Endothelial cell of umbilical vein (primary cell): Measurements from ENCODE around the gene SGCE. TPM values are rescaled to one million over a fixed set of nuclear protein-coding genes. Genes with fewer than 3 reads are reported as not detected.

Source experiments
- BruUV-seq: library from RNA; stranded (reverse); fragments of 400-500 nt; replicated peaks from 2 replicates; lab custom pipeline; 2021; lab: Mats Ljungman, UMichigan
- CTCF ChIA-PET: fragments of 300-600, 350-600 bp; sonication (Branson Sonifier 250); formaldehyde crosslinking; loops from one replicate; lab custom pipeline; 2021; ENCODE audit warnings: antibody characterized with exemption, inconsistent platforms; lab: Charles Lee
- POLR2A ChIA-PET: fragments of 300-600, 350-600 bp; sonication (Branson Sonifier 250); formaldehyde crosslinking; loops from one replicate; lab custom pipeline; 2021; ENCODE audit warnings: antibody characterized with exemption, inconsistent platforms; lab: Charles Lee
- DNase-seq: peaks from one replicate; pipeline ENCODE4 v3.0.0-alpha.2; 2011; ENCODE audit warnings: low read depth, low spot score
- FAIRE-seq: peaks from 2 replicates; lab custom pipeline; 2011; peaks lifted over from hg19 to GRCh38; lab: Jason Lieb, UNC
- H2AFZ ChIP-seq: 2 replicates; pipeline ENCODE4 v1.6.0; 2012; ENCODE audit warnings: low read depth, low read length, control low read depth, inconsistent platforms
- H3K27ac ChIP-seq: 2 replicates; pipeline ENCODE4 v1.5.1; 2011; ENCODE audit warnings: low read depth, mild to moderate bottlenecking, control low read depth, low read length, moderate library complexity; ENCODE audit not compliant: insufficient read depth
- H3K27me3 ChIP-seq, 2 experiments: 2 replicates each; pipeline versions ENCODE4 v1.6.0 to v1.6.1; 2011; ENCODE audit warnings: low read length in 2 of 2, mixed read lengths in 1 of 2; ENCODE audit not compliant: control insufficient read depth in 2 of 2, insufficient read depth in 2 of 2
- H3K36me3 ChIP-seq, 2 experiments: 2 replicates in 1 of 2; 3 replicates in 1 of 2; pipeline ENCODE4 v1.5.1; 2011; ENCODE audit warnings: low read length in 2 of 2, mild to moderate bottlenecking in 1 of 2, moderate library complexity in 1 of 2; ENCODE audit not compliant: control insufficient read depth in 2 of 2, insufficient read depth in 2 of 2; ENCODE audit errors: extremely low read depth in 1 of 2
- H3K4me1 ChIP-seq: 3 replicates; pipeline ENCODE4 v1.5.1; 2011; ENCODE audit warnings: mild to moderate bottlenecking, low read length; ENCODE audit not compliant: control insufficient read depth, insufficient read depth; ENCODE audit errors: extremely low read depth
- H3K4me2 ChIP-seq: 2 replicates; pipeline ENCODE4 v1.6.1; 2011; ENCODE audit warnings: low read length, control low read depth, mixed read lengths; ENCODE audit not compliant: insufficient read depth
- H3K4me3 ChIP-seq, 3 experiments: fragments of 200-600 bp in 1 of 3; sonication (generic), shearing (Covaris generic) in 1 of 3; replicated peaks in 1 of 3; 2 replicates each; pipeline ENCODE4 v1.5.1; 2011 to 2016; ENCODE audit warnings: control low read depth in 3 of 3, low read length in 3 of 3, mild to moderate bottlenecking in 2 of 3, inconsistent platforms in 1 of 3, low read depth in 1 of 3, moderate library complexity in 1 of 3; ENCODE audit not compliant: insufficient read depth in 1 of 3
- H3K79me2 ChIP-seq: 2 replicates; pipeline ENCODE4 v1.6.0; 2012; ENCODE audit warnings: low read length, inconsistent platforms; ENCODE audit not compliant: control insufficient read depth, insufficient read depth
- H3K9ac ChIP-seq: replicated peaks from 2 replicates; pipeline ENCODE3; 2011; ENCODE audit warnings: low read length, control low read depth; ENCODE audit not compliant: insufficient read depth; ENCODE audit errors: extremely low read depth
- H3K9me1 ChIP-seq: replicated peaks from 3 replicates; pipeline ENCODE4 v1.6.0; 2011; ENCODE audit warnings: mild to moderate bottlenecking, low read length; ENCODE audit not compliant: control insufficient read depth, insufficient read depth; ENCODE audit errors: extremely low read depth
- H3K9me3 ChIP-seq: replicated peaks from 2 replicates; pipeline ENCODE4 v1.5.1; 2012; ENCODE audit warnings: low read length, inconsistent platforms; ENCODE audit not compliant: control insufficient read depth, insufficient read depth
- H4K20me1 ChIP-seq: replicated peaks from 2 replicates; pipeline ENCODE3; 2011; ENCODE audit warnings: mild to moderate bottlenecking, low read length; ENCODE audit not compliant: control insufficient read depth, insufficient read depth; ENCODE audit errors: extremely low read depth
- EZH2 ChIP-seq: IDR thresholded peaks from 2 replicates; pipeline ENCODE4 v1.6.1; 2012; ENCODE audit warnings: borderline replicate concordance, low read depth, mild to moderate bottlenecking, moderate library complexity, low read length, inconsistent platforms; ENCODE audit not compliant: severe bottlenecking
- FOS ChIP-seq: IDR thresholded peaks from 2 replicates; pipeline ENCODE4 v1.6.1; 2011; ENCODE audit warnings: mild to moderate bottlenecking, low read length, moderate library complexity, borderline replicate concordance; ENCODE audit not compliant: insufficient read depth
- GATA2 ChIP-seq: IDR thresholded peaks from 2 replicates; pipeline ENCODE4 v1.7.0; 2011; ENCODE audit warnings: low read depth, mild to moderate bottlenecking, moderate library complexity, mixed read lengths, low read length; ENCODE audit not compliant: insufficient read length, insufficient read depth
- JUN ChIP-seq: IDR thresholded peaks from 2 replicates; pipeline ENCODE4 v1.6.1; 2011; ENCODE audit warnings: borderline replicate concordance, low read depth; ENCODE audit not compliant: insufficient read length, insufficient read depth
- MYC ChIP-seq: IDR thresholded peaks from one replicate; pipeline ENCODE4 v1.6.1; 2011; ENCODE audit warnings: mild to moderate bottlenecking, low read depth, low read length
- POLR2A ChIP-seq: IDR thresholded peaks from 2 replicates; pipeline ENCODE4 v1.6.1; 2012; ENCODE audit warnings: low read depth, mild to moderate bottlenecking, control low read depth, low read length
- POLR2AphosphoS5 ChIP-seq: IDR thresholded peaks from 2 replicates; pipeline ENCODE4 v1.6.1; 2012; ENCODE audit warnings: low read depth, mild to moderate bottlenecking, control low read depth, low read length, moderate library complexity; ENCODE audit not compliant: insufficient read depth
- dilution Hi-C: fragments of 300-500 bp; cut with MboI; formaldehyde crosslinking; loops from one replicate; pipeline ENCODE4 v1.15.0; 2019; ENCODE audit warnings: low sequenced_read_pairs; ENCODE audit not compliant: extremely low pct_ligation_motif_present
- intact Hi-C: fragments of 100-400 bp; cut with micrococcal nuclease; formaldehyde crosslinking; loops from one replicate; pipeline ENCODE4 v1.10.0; 2022
- polyA plus RNA-seq, 4 experiments: library from polyadenylated mRNA; depleted of rRNA in 3 of 4; stranded (reverse) in 3 of 4; unstranded in 1 of 4; fragments of >200 nt; gene quantifications; 2 replicates each; pipeline versions ENCODE4 v1.2.1 to v1.2.3, GENCODE V29; 2011 to 2012; ENCODE audit warnings: missing spikeins in 1 of 4
- total RNA-seq: library from RNA; stranded (reverse); gene quantifications from 2 replicates; pipeline ENCODE4 v1.2.3, GENCODE V29; 2021
- TF ChIP-seq, protein P1 (sequence below): IDR thresholded peaks from 2 replicates; pipeline ENCODE4 v1.6.1; 2011; ENCODE audit not compliant: insufficient read depth, insufficient read length
- TF ChIP-seq, protein P2 (sequence below), 2 donors: IDR thresholded peaks; 1 replicate in 1 of 2; 2 replicates in 1 of 2; pipeline ENCODE4 v1.5.1; 2011; ENCODE audit warnings: low read length in 2 of 2, mild to moderate bottlenecking in 2 of 2, moderate library complexity in 2 of 2, control low read depth in 1 of 2, inconsistent platforms in 1 of 2, low read depth in 1 of 2; ENCODE audit not compliant: insufficient read depth in 1 of 2; ENCODE audit errors: extremely low read depth in 1 of 2

The SGCE gene
- total and polyA plus RNA-seq, 2 donors (not counting 3 experiments of a cell fraction or from before 2014, with no cell fraction given), result 46.8 to 53.3 TPM

DNA sequence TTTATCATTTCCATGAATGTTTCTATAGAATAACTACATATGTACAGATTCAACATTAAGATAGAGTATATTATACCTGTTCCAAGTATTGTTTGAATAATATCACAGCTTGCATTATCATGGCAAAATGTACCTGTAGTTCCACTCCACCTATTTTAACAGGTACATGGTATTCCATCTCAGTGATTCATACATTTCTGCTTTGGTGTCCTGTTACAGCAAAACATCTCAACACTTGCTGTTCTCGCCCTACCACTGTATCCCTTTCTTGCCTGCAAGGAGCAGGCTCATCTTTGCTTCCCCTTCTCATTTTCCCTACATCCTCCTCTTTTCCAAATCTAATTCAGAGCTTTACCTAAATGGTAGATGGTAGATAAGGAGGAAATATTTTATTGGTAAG is 27.1 kb upstream of the SGCE start:
- POLR2A ChIA-PET, result no interaction called here
- H3K9me1 ChIP-seq, result no peaks in the 10 kb centered on the region
- no peak for FAIRE-seq

More for the DNA sequence above, 27.1 kb upstream of the SGCE start:
- dilution Hi-C loops, result no loop called here
- no peak overlapping the region for H3K9ac ChIP-seq
- BruUV-seq, result no TSS peak
- H3K36me3 ChIP-seq, result no peaks in the 10 kb centered on the region
- no peak overlapping the region for H3K4me2 ChIP-seq
- no peaks in the 10 kb centered on the region for H3K9me3 ChIP-seq
- no peak overlapping the region for H2AFZ ChIP-seq
- CTCF ChIA-PET, result no interaction called here
- no peaks in the 10 kb centered on the region for H3K27me3 ChIP-seq
- intact Hi-C loops, result no loop called here
- H3K27ac ChIP-seq, result no peak overlapping the region
- no peaks in the 10 kb centered on the region for H3K79me2 ChIP-seq
- TF ChIP-seq POLR2AphosphoS5 (no peak), JUN (no peak), GATA2 (no peak), FOS (no peak), EZH2 (no peak), MYC (no peak), POLR2A (no peak)
- TF ChIP-seq, protein P1, sequence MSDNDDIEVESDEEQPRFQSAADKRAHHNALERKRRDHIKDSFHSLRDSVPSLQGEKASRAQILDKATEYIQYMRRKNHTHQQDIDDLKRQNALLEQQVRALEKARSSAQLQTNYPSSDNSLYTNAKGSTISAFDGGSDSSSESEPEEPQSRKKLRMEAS, result no peak
- TF ChIP-seq, protein P2, sequence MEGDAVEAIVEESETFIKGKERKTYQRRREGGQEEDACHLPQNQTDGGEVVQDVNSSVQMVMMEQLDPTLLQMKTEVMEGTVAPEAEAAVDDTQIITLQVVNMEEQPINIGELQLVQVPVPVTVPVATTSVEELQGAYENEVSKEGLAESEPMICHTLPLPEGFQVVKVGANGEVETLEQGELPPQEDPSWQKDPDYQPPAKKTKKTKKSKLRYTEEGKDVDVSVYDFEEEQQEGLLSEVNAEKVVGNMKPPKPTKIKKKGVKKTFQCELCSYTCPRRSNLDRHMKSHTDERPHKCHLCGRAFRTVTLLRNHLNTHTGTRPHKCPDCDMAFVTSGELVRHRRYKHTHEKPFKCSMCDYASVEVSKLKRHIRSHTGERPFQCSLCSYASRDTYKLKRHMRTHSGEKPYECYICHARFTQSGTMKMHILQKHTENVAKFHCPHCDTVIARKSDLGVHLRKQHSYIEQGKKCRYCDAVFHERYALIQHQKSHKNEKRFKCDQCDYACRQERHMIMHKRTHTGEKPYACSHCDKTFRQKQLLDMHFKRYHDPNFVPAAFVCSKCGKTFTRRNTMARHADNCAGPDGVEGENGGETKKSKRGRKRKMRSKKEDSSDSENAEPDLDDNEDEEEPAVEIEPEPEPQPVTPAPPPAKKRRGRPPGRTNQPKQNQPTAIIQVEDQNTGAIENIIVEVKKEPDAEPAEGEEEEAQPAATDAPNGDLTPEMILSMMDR (IDR thresholded peaks at IDR 0.05; ENCODE audit: extremely low read depth in 1 of 2, insufficient read depth in 1 of 2, low read depth in 1 of 2, low read length in 2 of 2), result no peak
- H4K20me1 ChIP-seq, result no peaks in the 10 kb centered on the region
- no peaks in the 10 kb centered on the region for H3K4me1 ChIP-seq
- H3K4me3 ChIP-seq, result no peak overlapping the region
- no peak for DNase-seq
